Measurements from ENCODE around the gene MICA.

MICA gene

GRCh38 chr6:31462026-31462963 lies 58.9 kb downstream of the MICA start:
- DNase-seq: no peak

- peak; percentile 93 for DNase-seq
Measured at GRCh38 chr6:31462964-31463870, 59.8 kb downstream of the MICA start.

GRCh38 chr6:31464252-31465184 lies 61.1 kb downstream of the MICA start:
- DNase-seq: no peak

Measured in CD4-positive, alpha-beta T cell treated with Interleukin-4 for 4 hours (primary cell).